ENCODE data around the gene TIMP3. TPM values are rescaled to one million over a fixed set of nuclear protein-coding genes. Genes with fewer than 3 reads are reported as not detected.
A peak's percentile ranks its signal among the peaks of the same experiment; 100 is the strongest.

Gene TIMP3
- total RNA-seq, 1 experiment from 2014 or later = 0.87 TPM

DNA sequence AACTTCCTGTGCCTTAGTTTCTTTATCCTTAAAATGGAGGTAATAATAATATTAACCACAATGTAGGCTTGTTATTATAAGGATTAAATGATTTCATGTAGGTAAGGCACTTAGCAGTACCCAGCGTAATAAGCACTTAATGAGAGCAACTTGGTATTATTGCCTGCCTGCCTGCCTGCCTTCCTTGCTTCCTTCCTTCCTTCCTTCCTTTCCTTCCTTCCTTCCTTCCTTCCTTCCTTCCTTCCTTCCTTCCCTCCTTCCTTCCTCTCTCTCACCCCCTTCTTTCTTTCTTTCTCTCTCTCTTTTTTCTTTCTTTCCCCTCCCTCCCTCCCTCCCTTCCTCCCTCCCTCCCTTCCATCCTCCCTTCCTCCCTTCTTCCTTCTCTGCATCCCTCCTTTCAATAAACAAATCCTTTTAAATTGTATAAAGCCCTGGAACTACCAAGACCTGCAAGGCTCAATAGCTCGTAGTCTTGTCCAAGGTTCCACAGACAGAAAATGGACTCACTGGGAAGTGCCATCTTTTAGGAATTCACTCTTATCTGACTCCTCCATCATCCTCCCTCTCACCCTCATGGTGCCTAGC is 20.7 kb upstream of the TIMP3 start:
- Histone ChIP-seq H3K9ac (ENCODE audit: extremely low read depth, insufficient read length, low read length) (no peak overlapping the region), H3K4me2 (ENCODE audit: insufficient read depth, insufficient read length, low read length) (no peak overlapping the region), H2BK20ac (ENCODE audit: low read depth, low read length, poor library complexity, severe bottlenecking) (no peak overlapping the region), H2BK12ac (ENCODE audit: insufficient read length, low read depth, low read length) (no peak overlapping the region), H3K27ac (ENCODE audit: insufficient read length, low read depth, low read length) (no peak overlapping the region), H3K56ac (ENCODE audit: insufficient read length, low read depth, low read length) (no peak overlapping the region), H3K79me2 (ENCODE audit: insufficient read depth, low read length) (no peaks in the 10 kb centered on the region), H3K23me2 (ENCODE audit: insufficient read length, low read depth, low read length, poor library complexity, severe bottlenecking) (no peaks in the 10 kb centered on the region), H2BK5ac (ENCODE audit: insufficient read length, low read length) (no peak overlapping the region), H4K5ac (ENCODE audit: insufficient read length, low read depth, low read length) (no peak overlapping the region), H2AK5ac (ENCODE audit: insufficient read length, low read length) (no peak overlapping the region), H2BK120ac (ENCODE audit: low read depth, low read length, poor library complexity, severe bottlenecking) (no peak overlapping the region), H3K14ac (ENCODE audit: insufficient read depth, low read length) (no peak overlapping the region), H3K18ac (ENCODE audit: insufficient read length, low read depth, low read length) (no peak overlapping the region), H3K9me3 (ENCODE audit: control insufficient read depth, low read depth, low read length) (no peaks in the 10 kb centered on the region), H2AFZ (ENCODE audit: low read length) (no peak overlapping the region), H4K8ac (replicated peaks; ENCODE audit: insufficient read length, low read depth, low read length) (no peak overlapping the region), H3K4me1 (ENCODE audit: insufficient read depth, low read length) (no peaks in the 10 kb centered on the region; the same call in 1 of the 2 replicates), H3K27me3 (ENCODE audit: insufficient read depth, low read length) (no peaks in the 10 kb centered on the region), H3K23ac (ENCODE audit: insufficient read length, low read depth, low read length) (no peak overlapping the region), H2BK15ac (ENCODE audit: low read depth, low read length) (no peak overlapping the region), H4K20me1 (ENCODE audit: control insufficient read depth, insufficient read depth, insufficient read length) (no peaks in the 10 kb centered on the region), H4K91ac (ENCODE audit: insufficient read length, low read depth, low read length) (no peak overlapping the region), H3K4ac (ENCODE audit: low read depth, low read length) (no peak overlapping the region), H3K79me1 (ENCODE audit: insufficient read depth, low read depth, low read length, poor library complexity, severe bottlenecking) (no peaks in the 10 kb centered on the region), H3T11ph (ENCODE audit: low read length) (no peak overlapping the region)
- Mint-ChIP-seq H3K36me3 (ENCODE audit: insufficient read depth in 1 of 3, low read depth in 3 of 3) (peaks cover 0 to 10% (median 1%) of the 10 kb centered on the region in 3 experiments; a peak in 3 of 7 replicates), H3K27ac (peak overlapping the region in 2 of 3 experiments; percentile 88 to 96; a peak in 1 of 7 replicates), H3K9me3 (no peaks in the 10 kb centered on the region), H3K4me3 (no peak overlapping the region), H3K4me1 (peaks cover 27 to 32% of the 10 kb centered on the region in 2 experiments), H3K27me3 (ENCODE audit: low read depth) (peaks cover 2% of the 10 kb centered on the region; the same call in 1 of the 2 replicates)
- no peak for DNase-seq
- no peak for TF ChIP-seq CTCF (conservative IDR thresholded peaks at IDR 0.05)
- WGBS (ENCODE audit: extremely low coverage, insufficient read length, low lambda C conversion rate) = no CpG with 5 or more reads among the region's 2 CpGs
